HG03558 (cell line): ENCODE data around the gene SLC49A4.

ENCODE experiments used
- ATAC-seq: cut with Tn5 transposase; IDR thresholded peaks from one replicate; pipeline ENCODE4 v1.9.1; 2021; ENCODE audit warnings: moderate number of reproducible peaks; ENCODE audit not compliant: unreplicated experiment; ENCODE audit errors: extremely low read depth

Gene SLC49A4

GRCh38 chr3:122925756-122926155 is 130.9 kb downstream of the SLC49A4 start:
- ATAC-seq = no peak

- ATAC-seq = no peak
These were observed 131.5 kb downstream of the SLC49A4 start for GRCh38 chr3:122926322-122926721.

GRCh38 chr3:122926811-122927210 is 131.9 kb downstream of the SLC49A4 start:
- ATAC-seq = no peak

GRCh38 chr3:122927726-122928125 is 132.9 kb downstream of the SLC49A4 start:
- no peak for ATAC-seq

DNA sequence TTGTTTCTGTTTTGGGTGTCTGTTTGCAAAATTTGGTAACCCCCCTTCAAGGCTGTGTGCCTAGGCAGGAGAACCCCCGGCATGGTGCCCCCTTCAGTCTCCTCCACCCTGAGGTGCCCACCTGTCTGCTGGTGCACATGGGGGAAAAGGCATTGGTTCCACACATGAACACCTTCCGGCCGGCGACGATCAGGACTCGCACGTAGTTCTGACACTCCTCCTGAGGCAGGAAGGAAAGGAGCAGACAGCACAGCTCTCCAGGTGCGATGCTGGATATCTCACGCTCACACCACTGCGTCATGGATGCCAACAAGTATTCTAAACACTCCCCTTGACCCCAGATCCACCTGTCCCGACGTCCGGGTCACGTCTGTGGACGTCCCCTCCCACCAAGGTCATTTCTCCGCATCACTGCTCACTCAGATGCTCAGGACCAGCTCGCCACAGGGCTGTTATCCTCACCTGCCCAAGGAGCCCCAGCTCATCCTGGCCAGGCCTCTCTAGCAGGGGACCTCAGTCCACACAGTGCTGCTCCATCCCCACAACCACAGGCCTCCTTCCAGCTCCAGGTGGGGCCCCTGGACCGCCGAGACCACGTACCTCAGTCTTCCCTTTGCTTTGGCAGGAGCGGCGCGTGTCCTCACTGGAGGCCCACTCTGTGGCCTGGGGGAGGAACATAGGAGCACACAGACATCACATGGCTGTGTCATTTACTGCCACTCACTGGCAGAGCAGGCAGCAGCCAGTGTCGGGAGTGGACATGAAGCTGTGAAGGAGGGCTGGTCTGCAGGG is 133.7 kb downstream of the SLC49A4 start:
- no peak for ATAC-seq

GRCh38 chr3:122929188-122930062 is 134.6 kb downstream of the SLC49A4 start:
- no peak for ATAC-seq

DNA sequence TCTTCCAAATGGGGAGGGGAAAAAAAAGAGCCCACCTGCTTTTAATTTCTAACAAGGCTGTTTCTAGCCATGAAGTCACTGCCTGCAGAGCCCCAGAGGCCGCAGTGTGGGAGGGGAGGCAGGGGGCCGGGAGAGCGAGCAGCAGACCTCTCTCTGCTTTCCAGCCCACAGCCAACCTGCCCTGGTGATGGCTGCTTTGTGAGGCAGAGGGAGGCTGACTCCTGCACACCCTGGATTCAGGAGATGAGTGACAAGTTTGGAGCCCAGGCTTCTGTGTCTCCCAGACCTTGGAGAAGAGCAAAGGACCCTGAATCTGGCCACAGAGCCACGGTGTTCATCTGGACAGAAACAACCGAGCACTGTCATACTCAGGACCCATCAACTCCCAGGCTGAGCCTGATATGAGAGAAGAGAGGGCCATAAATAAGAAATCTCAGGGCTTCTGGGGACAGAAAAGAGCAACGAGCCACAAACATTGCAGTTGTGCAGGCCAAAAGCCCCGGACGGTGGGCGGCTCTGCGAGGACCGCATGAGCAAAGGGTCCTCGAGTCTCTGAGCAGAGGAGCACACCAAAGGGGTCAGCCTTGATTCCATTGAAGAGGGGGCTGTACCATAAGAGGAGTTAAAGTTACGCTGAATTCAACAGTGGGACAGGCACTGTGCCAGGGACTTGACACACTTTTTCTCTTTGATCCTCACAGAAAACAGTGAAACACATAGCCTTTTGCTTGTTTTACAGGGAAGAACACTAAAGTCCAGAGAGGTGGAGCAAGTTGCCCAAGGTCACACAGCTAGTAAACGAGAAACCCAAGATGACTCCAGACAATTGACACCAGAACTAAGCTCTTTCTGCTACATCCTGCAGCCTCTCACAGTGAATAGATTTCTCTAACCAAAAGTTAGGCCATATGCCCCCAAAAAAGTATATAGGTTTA is 135.5 kb downstream of the SLC49A4 start:
- no peak for ATAC-seq
